ENCODE data around the gene NUMA1. TPM values are rescaled to one million over a fixed set of nuclear protein-coding genes. Genes with fewer than 3 reads are reported as not detected.

NUMA1 gene
- total and polyA plus RNA-seq, 2 of the 13 experiments (the other 11 are each of a cell fraction or from before 2014, with no cell fraction given) = 57.3 to 60.2 TPM

GRCh38 chr11:72007089-72007476 lies 73.3 kb downstream of the NUMA1 start (continued):
- TF ChIP-seq AGO1 (IDR thresholded peaks at IDR 0.05; ENCODE audit: low read depth, low read length, poor library complexity, severe bottlenecking) = peak; percentile 55
- TF ChIP-seq ZNF224 (CRISPR knock-in tag; IDR thresholded peaks at IDR 0.05) = no peak
- no peak for TF ChIP-seq ZNF781 (CRISPR knock-in tag; IDR thresholded peaks at IDR 0.05; ENCODE audit: borderline replicate concordance, not compliant biosample characterization)
- TF ChIP-seq MYNN (CRISPR knock-in tag; IDR thresholded peaks at IDR 0.05; ENCODE audit: low read depth) = no peak
- no peak for TF ChIP-seq ZNF335 (CRISPR knock-in tag; IDR thresholded peaks at IDR 0.05)
- TF ChIP-seq ZNF431 (CRISPR knock-in tag; IDR thresholded peaks at IDR 0.05; ENCODE audit: borderline replicate concordance, low read depth) = no peak
- no peak for TF ChIP-seq LBX2 (CRISPR knock-in tag; IDR thresholded peaks at IDR 0.05; ENCODE audit: borderline replicate concordance)
- no peak for TF ChIP-seq LCORL (IDR thresholded peaks at IDR 0.05)
- TF ChIP-seq LCORL (CRISPR knock-in tag; IDR thresholded peaks at IDR 0.05) = no peak
- TF ChIP-seq ATAD3A (CRISPR knock-in tag; IDR thresholded peaks at IDR 0.05) = no peak
- peak in 1 of 2 experiments; percentile 23; a peak in 1 of 4 replicates for TF ChIP-seq POLR2A (IDR thresholded peaks at IDR 0.05; ENCODE audit: insufficient read depth in 1 of 2, low read depth in 2 of 2, low read length in 2 of 2)
- TF ChIP-seq ZFP82 (CRISPR knock-in tag; IDR thresholded peaks at IDR 0.05; ENCODE audit: borderline replicate concordance) = no peak
- TF ChIP-seq ZNF317 (CRISPR knock-in tag; IDR thresholded peaks at IDR 0.05) = no peak
- no peak for TF ChIP-seq ELF1 (CRISPR knock-in tag; IDR thresholded peaks at IDR 0.05)
- no peak for TF ChIP-seq ZNF142 (CRISPR knock-in tag; IDR thresholded peaks at IDR 0.05)
- TF ChIP-seq POLR2G (IDR thresholded peaks at IDR 0.05; ENCODE audit: low read depth, low read length) = no peak
- no peak for TF ChIP-seq TFE3 (CRISPR knock-in tag; IDR thresholded peaks at IDR 0.05)
